K562 (cell line): ENCODE measurements around the gene ZC3H10. TPM values are rescaled to one million over a fixed set of nuclear protein-coding genes. Genes with fewer than 3 reads are reported as not detected.
A peak's percentile ranks its signal among the peaks of the same experiment; 100 is the strongest.

Experiments
- ATF6 ChIP-seq: sonication (generic); formaldehyde crosslinking; IDR thresholded peaks from 2 replicates; pipeline ENCODE4 v1.4.0; 2020; ENCODE audit warnings: mild to moderate bottlenecking, missing genetic modification reagents
- CREM ChIP-seq: IDR thresholded peaks from 2 replicates; pipeline ENCODE4 v1.6.1; 2014; ENCODE audit warnings: antibody characterized with exemption, low read depth
- FOXP1 ChIP-seq: sonication (generic); formaldehyde crosslinking; IDR thresholded peaks from 2 replicates; pipeline ENCODE4 v1.8.0; 2022; ENCODE audit warnings: mild to moderate bottlenecking, missing genetic modification reagents
- GTF2A2 ChIP-seq: IDR thresholded peaks from 2 replicates; pipeline ENCODE4 v1.6.1; 2016; ENCODE audit warnings: mild to moderate bottlenecking, missing genetic modification characterization, missing compliant biosample characterization
- L3MBTL2 ChIP-seq: fragments of 450-650 bp; IDR thresholded peaks from 2 replicates; pipeline ENCODE4 v1.6.1; 2016; ENCODE audit warnings: mild to moderate bottlenecking, moderate library complexity
- NFRKB ChIP-seq: fragments of 450-650 bp; IDR thresholded peaks from 2 replicates; pipeline ENCODE4 v1.6.1; 2016; ENCODE audit warnings: low read depth
- NRF1 ChIP-seq, 2 experiments: fragments of 450-650 bp; IDR thresholded peaks in 1 of 2; conservative IDR thresholded peaks in 1 of 2; 2 replicates each; pipeline ENCODE4 v1.6.1; 2014; ENCODE audit warnings: mild to moderate bottlenecking in 2 of 2
- POLR2AphosphoS5 ChIP-seq: IDR thresholded peaks from 2 replicates; pipeline ENCODE4 v1.6.1; 2011; ENCODE audit warnings: mild to moderate bottlenecking, low read depth, low read length, moderate library complexity; ENCODE audit not compliant: control insufficient read depth, insufficient read depth
- POLR3G ChIP-seq: IDR thresholded peaks from 2 replicates; pipeline ENCODE4 v1.6.1; 2011; ENCODE audit not compliant: insufficient read length, insufficient replicate concordance; ENCODE audit errors: extremely low read depth
- SP1 ChIP-seq: sonication (generic); formaldehyde crosslinking; IDR thresholded peaks from 2 replicates; pipeline ENCODE4 v1.8.1; 2022; ENCODE audit warnings: mild to moderate bottlenecking, missing genetic modification reagents
- UBTF ChIP-seq, 2 experiments: IDR thresholded peaks; 2 replicates each; pipeline ENCODE4 v1.6.1; 2012; ENCODE audit warnings: improper control_type of control experiment in 2 of 2, low read depth in 2 of 2, low read length in 2 of 2, borderline replicate concordance in 1 of 2
- ZBTB11 ChIP-seq, 3 experiments: fragments of 200-800 bp in 1 of 3; fragments of 250-450 bp in 1 of 3; fragments of 450-650 bp in 1 of 3; sonication (Bioruptor Pico) in 1 of 3; sonication (Bioruptor generic) in 1 of 3; formaldehyde crosslinking in 1 of 3; IDR thresholded peaks; 2 replicates each; pipeline versions ENCODE4 v1.6.1 to v1.8.0; 2016 to 2022; ENCODE audit warnings: mild to moderate bottlenecking in 2 of 3, missing genetic modification characterization in 2 of 3, missing compliant biosample characterization in 1 of 3, moderate library complexity in 1 of 3
- ZEB2 ChIP-seq: fragments of 450-650 bp; IDR thresholded peaks from 2 replicates; pipeline ENCODE4 v1.6.1; 2016
- ZFX ChIP-seq: sonication (generic); formaldehyde crosslinking; IDR thresholded peaks from 2 replicates; pipeline ENCODE4 v1.8.0; 2022; ENCODE audit warnings: mild to moderate bottlenecking, missing genetic modification reagents, moderate library complexity
- ZNF175 ChIP-seq: fragments of 200-800 bp; sonication (Bioruptor generic); IDR thresholded peaks from 2 replicates; pipeline ENCODE4 v1.6.1; 2016; ENCODE audit warnings: low read depth, mild to moderate bottlenecking, missing genetic modification characterization, missing compliant biosample characterization
- ZNF197 ChIP-seq: fragments of 200-800 bp; sonication (Bioruptor generic); IDR thresholded peaks from 2 replicates; pipeline ENCODE4 v1.6.1; 2016; ENCODE audit warnings: low read depth, missing genetic modification characterization, missing compliant biosample characterization
- ZNF395 ChIP-seq: fragments of 200-800 bp; sonication (Bioruptor generic); IDR thresholded peaks from 2 replicates; pipeline ENCODE4 v1.6.1; 2017; ENCODE audit warnings: missing genetic modification characterization, missing compliant biosample characterization
- ZNF644 ChIP-seq: fragments of 200-800 bp; sonication (Bioruptor generic); IDR thresholded peaks from 2 replicates; pipeline ENCODE4 v1.6.1; 2016; ENCODE audit warnings: low read depth, missing genetic modification characterization, missing compliant biosample characterization
- polyA plus RNA-seq, 8 experiments: library from polyadenylated mRNA; depleted of rRNA in 4 of 8; stranded (reverse) in 5 of 8; unstranded in 3 of 8; fragments of >200 nt; fragmentation: Nextera tagmentation in 2 of 8; fragmentation: Illumina TruSeq in 1 of 8; extraction: Ambion mirVana in 2 of 8; extraction: Trizol in 1 of 8; gene quantifications; 2 replicates each; pipeline versions ENCODE4 v1.2.1 to v1.2.3, GENCODE V29; 2011 to 2014; ENCODE audit warnings: inconsistent platforms in 1 of 8, missing spikeins in 1 of 8
- total RNA-seq, 7 experiments: library from RNA; depleted of rRNA in 6 of 7; stranded (reverse); fragments of >200 nt in 6 of 7; fragmentation: Illumina TruSeq in 2 of 7; extraction: Trizol in 2 of 7; gene quantifications; 2 replicates each; pipeline versions ENCODE4 v1.2.1 to v1.2.3, GENCODE V29; 2011 to 2021; ENCODE audit warnings: low replicate concordance in 1 of 7

ZC3H10 gene
- total and polyA plus RNA-seq, 9 of the 15 experiments (the other 6 are each of a cell fraction or from before 2014, with no cell fraction given) = 0.31 to 4.1 (median 1.6) TPM

- TF ChIP-seq ZNF395 (CRISPR knock-in tag) = peak; percentile 79; the same call in 1 of the 2 replicates
- no peak for TF ChIP-seq ZBTB11 (CRISPR knock-in tag; IDR thresholded peaks at IDR 0.05)
- TF ChIP-seq POLR2AphosphoS5 = peak; percentile 63
- 0 out of 2 replicates have a peak, but pooled peaks have one; percentile 6 for TF ChIP-seq ZNF197 (CRISPR knock-in tag)
- peak; percentile 44; the same call in 1 of the 2 replicates for TF ChIP-seq ZEB2
- 0 out of 2 replicates have a peak, but pooled peaks have one; percentile 34 for TF ChIP-seq SP1 (CRISPR knock-in tag)
- TF ChIP-seq ZFX (CRISPR knock-in tag) = 0 out of 2 replicates have a peak, but pooled peaks have one; percentile 4
- peak; percentile 46 to 58 for TF ChIP-seq NRF1 (conservative IDR thresholded peaks at IDR 0.05 in 1 of 2, IDR thresholded peaks at IDR 0.05 in 1 of 2)
- peak; percentile 86; the same call in 1 of the 2 replicates for TF ChIP-seq NFRKB
- TF ChIP-seq POLR3G = no peak
- TF ChIP-seq L3MBTL2 = peak; percentile 70
- TF ChIP-seq ZNF175 = 0 out of 2 replicates have a peak, but pooled peaks have one; percentile 36
- TF ChIP-seq CREM = 0 out of 2 replicates have a peak, but pooled peaks have one; percentile 17
- peak in 1 of 2 experiments; percentile 44; a peak in 1 of 4 replicates for TF ChIP-seq UBTF (IDR thresholded peaks at IDR 0.05; ENCODE audit: borderline replicate concordance in 1 of 2, low read depth in 2 of 2, low read length in 2 of 2)
- no peak for TF ChIP-seq ZNF644 (tag)
- TF ChIP-seq GTF2A2 = no peak
- TF ChIP-seq FOXP1 (CRISPR knock-in tag) = peak; percentile 74
- 0 out of 2 replicates have a peak, but pooled peaks have one; percentile 34 for TF ChIP-seq ATF6 (CRISPR knock-in tag)
These were observed 33.6 kb downstream of the ZC3H10 start (continued) for GRCh38 chr12:56151672-56152131.
